Bronchial epithelial cell (primary cell): Measurements from ENCODE around the gene HOXC5. TPM values are rescaled to one million over a fixed set of nuclear protein-coding genes. Genes with fewer than 3 reads are reported as not detected.

ENCODE experiments used
- DNase-seq: peaks from one replicate; pipeline ENCODE4 v3.0.0-alpha.2; 2010; ENCODE audit warnings: low read depth
- FAIRE-seq: peaks from 2 replicates; lab custom pipeline; 2011; peaks lifted over from hg19 to GRCh38; lab: Jason Lieb, UNC
- H3K27me3 ChIP-seq: 2 replicates; pipeline ENCODE4 v1.5.1; 2011; ENCODE audit warnings: low read length; ENCODE audit not compliant: control insufficient read depth, insufficient read depth
- H3K36me3 ChIP-seq: 2 replicates; pipeline ENCODE4 v1.5.1; 2011; ENCODE audit warnings: low read length; ENCODE audit not compliant: control insufficient read depth, insufficient read depth
- H3K4me3 ChIP-seq: 2 replicates; pipeline ENCODE4 v1.5.1; 2011; ENCODE audit warnings: mild to moderate bottlenecking, low read depth, low read length, control low read depth
- CTCF ChIP-seq: IDR thresholded peaks from 2 replicates; pipeline ENCODE4 v1.5.1; 2011; ENCODE audit warnings: mild to moderate bottlenecking, moderate library complexity, low read length, control low read depth, inconsistent platforms; ENCODE audit not compliant: insufficient read depth, severe bottlenecking
- total RNA-seq: library from RNA; depleted of rRNA; stranded (reverse); fragments of >200 nt; gene quantifications from 2 replicates; pipeline ENCODE4 v1.2.1, GENCODE V29; 2014

The HOXC5 gene
- total RNA-seq, 1 donor from 2014 or later, result not detected

GRCh38 chr12:54033106-54033979 is 493 bp downstream of the HOXC5 start:
- no peaks in the 10 kb centered on the region for H3K36me3 ChIP-seq
- TF ChIP-seq CTCF, result no peak
- H3K27me3 ChIP-seq, result peaks cover 70% of the 10 kb centered on the region
- H3K4me3 ChIP-seq, result no peak overlapping the region
- DNase-seq (no peak), FAIRE-seq (no peak)

- DNase-seq, result no peak
- no peak for FAIRE-seq
- Histone ChIP-seq H3K27me3 (peaks cover 71% of the 10 kb centered on the region), H3K36me3 (no peaks in the 10 kb centered on the region), H3K4me3 (no peak overlapping the region)
- TF ChIP-seq CTCF, result no peak
These were observed 1.3 kb downstream of the HOXC5 start for GRCh38 chr12:54033980-54034784.

DNA sequence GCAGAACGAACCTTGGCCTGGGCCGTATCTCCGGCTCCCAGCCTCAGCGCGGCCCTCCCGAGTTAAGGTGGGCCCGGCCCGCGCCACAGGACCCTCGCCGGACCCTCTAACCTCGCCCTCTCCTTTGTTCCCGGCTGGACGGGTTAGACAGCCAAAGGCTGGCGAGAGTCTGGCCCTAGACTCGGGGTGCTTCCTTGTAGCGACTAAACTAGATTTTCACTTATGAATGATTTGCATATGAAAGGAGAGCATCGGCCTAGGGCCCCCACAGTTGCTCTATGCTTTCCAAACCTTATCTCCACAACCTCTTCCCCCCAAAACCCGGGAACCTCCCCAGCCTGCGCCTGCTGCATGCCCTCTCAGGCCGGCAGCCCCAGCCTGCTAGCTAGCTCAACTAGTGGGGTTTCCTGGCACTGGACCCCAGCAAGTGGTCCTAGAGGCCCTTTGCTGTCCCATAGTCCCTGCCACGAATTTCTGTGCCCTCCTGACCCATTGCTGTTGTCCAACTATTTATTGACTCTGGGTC is 2.0 kb downstream of the HOXC5 start:
- FAIRE-seq (no peak), DNase-seq (no peak)
- H3K27me3 ChIP-seq, result peaks cover 71% of the 10 kb centered on the region
- H3K36me3 ChIP-seq, result no peaks in the 10 kb centered on the region
- no peak for TF ChIP-seq CTCF
- H3K4me3 ChIP-seq, result no peak overlapping the region

DNA sequence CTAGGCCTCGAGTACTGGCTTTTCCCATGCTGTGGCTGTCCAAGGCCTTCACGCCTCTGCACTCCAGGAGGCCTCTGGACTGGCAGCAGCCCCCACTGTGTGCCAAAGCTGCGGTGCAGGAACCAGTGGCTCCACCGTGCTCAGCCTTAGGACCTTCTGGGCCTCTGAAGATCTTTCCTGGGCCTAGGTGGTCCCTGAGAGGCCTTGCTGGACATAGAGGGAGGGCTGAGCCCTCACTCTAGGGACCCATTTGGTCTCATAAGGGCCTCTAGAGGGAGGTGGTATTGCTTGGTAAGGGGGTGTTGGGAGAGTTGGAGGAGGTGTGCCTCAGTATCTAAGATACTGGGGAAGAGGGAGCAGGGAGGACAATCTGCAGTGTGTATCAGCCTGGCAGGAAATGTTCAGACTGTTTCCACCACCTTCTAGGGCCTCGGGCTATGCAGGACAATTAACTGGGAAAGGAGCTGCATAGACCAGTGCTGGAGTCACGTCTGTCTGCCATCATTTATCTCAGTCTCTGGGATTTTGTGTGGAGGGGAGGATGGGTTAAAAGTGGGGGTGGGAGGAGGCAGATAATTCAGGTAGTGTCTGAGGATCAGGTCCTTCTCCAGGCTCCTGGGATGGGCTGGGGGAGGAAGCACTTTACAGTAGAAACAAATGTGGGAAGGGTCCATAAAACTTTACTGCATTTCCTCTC is 2.9 kb downstream of the HOXC5 start:
- no peaks in the 10 kb centered on the region for H3K36me3 ChIP-seq
- peaks cover 68% of the 10 kb centered on the region for H3K27me3 ChIP-seq
- FAIRE-seq (no peak), DNase-seq (no peak)
- no peak overlapping the region for H3K4me3 ChIP-seq
- no peak for TF ChIP-seq CTCF

DNA sequence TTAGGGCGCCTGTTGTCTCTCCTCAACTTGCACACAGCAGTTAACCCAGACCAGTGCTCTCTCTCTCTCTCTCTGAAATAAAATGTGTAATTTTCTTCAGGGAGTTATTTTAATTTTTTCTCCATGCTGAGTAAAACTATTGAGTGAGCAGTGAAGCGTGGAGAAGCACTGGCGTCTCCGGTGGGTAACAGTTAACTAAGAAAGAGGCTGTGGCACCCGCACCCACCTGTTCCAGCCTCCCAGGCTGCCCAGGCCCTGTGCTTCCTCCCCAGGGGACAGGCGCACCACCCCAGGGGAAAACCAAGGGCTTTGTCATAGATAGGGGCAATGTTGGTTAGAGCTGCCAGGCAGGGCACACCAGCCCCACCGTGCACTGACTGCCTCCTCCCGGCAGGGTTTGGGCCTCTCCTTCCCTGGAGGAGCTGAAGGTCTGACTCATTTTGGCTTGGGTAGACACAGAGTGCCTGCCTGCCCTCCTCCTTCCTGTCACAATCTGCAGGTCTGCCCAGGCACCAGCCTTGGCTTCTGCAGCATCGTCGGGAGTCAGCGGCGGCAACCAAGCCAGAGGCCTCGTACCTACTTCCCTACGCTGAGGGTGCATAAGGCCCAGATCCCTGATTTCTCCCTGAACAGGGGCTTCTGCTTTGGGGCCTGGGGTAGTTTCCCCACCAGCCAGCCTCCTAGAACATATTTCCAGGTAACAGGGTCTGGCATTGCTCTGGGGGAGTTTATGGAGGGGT is 3.9 kb downstream of the HOXC5 start:
- FAIRE-seq (no peak), DNase-seq (peak; percentile 15)
- no peak for TF ChIP-seq CTCF
- H3K27me3 ChIP-seq, result peaks cover 64% of the 10 kb centered on the region
- no peaks in the 10 kb centered on the region for H3K36me3 ChIP-seq
- H3K4me3 ChIP-seq, result no peak overlapping the region
